ENCODE data around the gene SYT10. TPM values are rescaled to one million over a fixed set of nuclear protein-coding genes. Genes with fewer than 3 reads are reported as not detected.
A peak's percentile ranks its signal among the peaks of the same experiment; 100 is the strongest.

Gene SYT10
- total RNA-seq, 1 experiment from 2014 or later = not detected

- no TSS peak for BruUV-seq (replicated peaks)
- DNase-seq = no peak
Measured at GRCh38 chr12:33484161-33484560, 44.5 kb upstream of the SYT10 start.

GRCh38 chr12:33480366-33480765, 40.7 kb upstream of the SYT10 start:
- no peak overlapping the region for H2AFZ ChIP-seq (ENCODE audit: low read length)
- no peaks in the 10 kb centered on the region for H3K27me3 ChIP-seq (ENCODE audit: low read length)
- H3K4me2 ChIP-seq (ENCODE audit: low read length) = no peak overlapping the region
- no peaks in the 10 kb centered on the region for H3K79me2 ChIP-seq (ENCODE audit: low read length)
- ChIA-PET POLR2A (ENCODE audit: unreplicated experiment) (no interaction called here), CTCF (no interaction called here)
- TF ChIP-seq EZH2phosphoT487 (IDR thresholded peaks at IDR 0.05; ENCODE audit: borderline replicate concordance, low read length) (no peak), CTCF (conservative IDR thresholded peaks at IDR 0.05; ENCODE audit: low read depth, low read length) (no peak), EZH2 (IDR thresholded peaks at IDR 0.05; ENCODE audit: low read length, unreplicated experiment) (no peak)
- no peak overlapping the region for H3K27ac ChIP-seq (ENCODE audit: low read length)
- H3F3A ChIP-seq (ENCODE audit: low read length, unreplicated experiment) = no peaks in the 10 kb centered on the region
- no TSS peak for BruUV-seq (replicated peaks)
- no peaks in the 10 kb centered on the region for H3K36me3 ChIP-seq (ENCODE audit: low read depth, low read length)
- no peaks in the 10 kb centered on the region for H3K9me3 ChIP-seq (ENCODE audit: low read length)
- H3K9me2 ChIP-seq (replicated peaks; ENCODE audit: low read length) = no peaks in the 10 kb centered on the region
- DNase-seq (no peak), ATAC-seq (no peak)
- no peak overlapping the region for H3K9ac ChIP-seq (ENCODE audit: low read length)
- peaks cover 8% of the 10 kb centered on the region; the same call in 1 of the 2 replicates for H3K4me1 ChIP-seq (ENCODE audit: insufficient read depth, low read length)
- H3K4me3 ChIP-seq (ENCODE audit: low read length) = no peak overlapping the region
- no peaks in the 10 kb centered on the region for H4K20me1 ChIP-seq (ENCODE audit: low read length)
- intact Hi-C loops (cut with micrococcal nuclease) = loop anchor here (10.0 kb wide), 1 partner anchor 104 kb away; no protein-coding TSS in a partner anchor

More at GRCh38 chr12:33484161-33484560, 44.5 kb upstream of the SYT10 start:
- Histone ChIP-seq H3K27me3 (ENCODE audit: low read length) (no peaks in the 10 kb centered on the region), H3K27ac (ENCODE audit: low read length) (no peak overlapping the region), H3K9ac (ENCODE audit: low read length) (no peak overlapping the region), H2AFZ (ENCODE audit: low read length) (no peak overlapping the region), H3K4me3 (ENCODE audit: low read length) (no peak overlapping the region), H3K36me3 (ENCODE audit: low read depth, low read length) (no peaks in the 10 kb centered on the region), H3K4me1 (ENCODE audit: insufficient read depth, low read length) (peaks cover 18% of the 10 kb centered on the region), H3K79me2 (ENCODE audit: low read length) (no peaks in the 10 kb centered on the region), H3K9me3 (ENCODE audit: low read length) (no peaks in the 10 kb centered on the region), H3F3A (ENCODE audit: low read length, unreplicated experiment) (no peaks in the 10 kb centered on the region), H3K4me2 (ENCODE audit: low read length) (no peak overlapping the region), H3K9me2 (replicated peaks; ENCODE audit: low read length) (no peaks in the 10 kb centered on the region), H4K20me1 (ENCODE audit: low read length) (no peaks in the 10 kb centered on the region)
- ATAC-seq = no peak
- ChIA-PET POLR2A (ENCODE audit: unreplicated experiment) (no interaction called here), CTCF (no interaction called here)
- intact Hi-C loops (cut with micrococcal nuclease) = loop anchor here (10.0 kb wide), 1 partner anchor 101 kb away; no protein-coding TSS in a partner anchor
- TF ChIP-seq CTCF (conservative IDR thresholded peaks at IDR 0.05; ENCODE audit: low read depth, low read length) (no peak), EZH2phosphoT487 (IDR thresholded peaks at IDR 0.05; ENCODE audit: borderline replicate concordance, low read length) (no peak), EZH2 (IDR thresholded peaks at IDR 0.05; ENCODE audit: low read length, unreplicated experiment) (no peak)

GRCh38 chr12:33476058-33476457, 36.4 kb upstream of the SYT10 start:
- H4K20me1 ChIP-seq (ENCODE audit: low read length) = no peaks in the 10 kb centered on the region
- H3K4me2 ChIP-seq (ENCODE audit: low read length) = peak overlapping the region; percentile 20; the same call in 1 of the 2 replicates
- 0 out of 2 replicates have a peak, but pooled peaks cover 4% of the 10 kb centered on the region for H3K36me3 ChIP-seq (ENCODE audit: low read depth, low read length)
- no peaks in the 10 kb centered on the region for H3K9me2 ChIP-seq (replicated peaks; ENCODE audit: low read length)
- H3K4me3 ChIP-seq (ENCODE audit: low read length) = no peak overlapping the region
- H2AFZ ChIP-seq (ENCODE audit: low read length) = 0 out of 2 replicates have a peak overlapping the region, but pooled peaks have one; percentile 7
- peaks cover 12% of the 10 kb centered on the region; the same call in 1 of the 2 replicates for H3K4me1 ChIP-seq (ENCODE audit: insufficient read depth, low read length)
- H3K79me2 ChIP-seq (ENCODE audit: low read length) = no peaks in the 10 kb centered on the region
- ChIA-PET POLR2A (ENCODE audit: unreplicated experiment) (no interaction called here), CTCF (no interaction called here)
- intact Hi-C loops (cut with micrococcal nuclease) = no loop called here
- ATAC-seq (no peak), DNase-seq (peak; percentile 62)
- H3K27ac ChIP-seq (ENCODE audit: low read length) = peak overlapping the region; percentile 14; the same call in 1 of the 2 replicates
- no peak overlapping the region for H3K9ac ChIP-seq (ENCODE audit: low read length)
- H3F3A ChIP-seq (ENCODE audit: low read length, unreplicated experiment) = no peaks in the 10 kb centered on the region
- TF ChIP-seq EZH2 (IDR thresholded peaks at IDR 0.05; ENCODE audit: low read length, unreplicated experiment) = no peak
- no peak for TF ChIP-seq CTCF (conservative IDR thresholded peaks at IDR 0.05; ENCODE audit: low read depth, low read length)
- no peak for TF ChIP-seq EZH2phosphoT487 (IDR thresholded peaks at IDR 0.05; ENCODE audit: borderline replicate concordance, low read length)
- no TSS peak for BruUV-seq (replicated peaks)
- no peaks in the 10 kb centered on the region for H3K27me3 ChIP-seq (ENCODE audit: low read length)
- no peaks in the 10 kb centered on the region for H3K9me3 ChIP-seq (ENCODE audit: low read length)
